ENCODE measurements around the gene PTPRD. TPM values are rescaled to one million over a fixed set of nuclear protein-coding genes. Genes with fewer than 3 reads are reported as not detected.

Gene PTPRD
- total RNA-seq, 1 donor from 2014 or later: 30.8 TPM

DNA sequence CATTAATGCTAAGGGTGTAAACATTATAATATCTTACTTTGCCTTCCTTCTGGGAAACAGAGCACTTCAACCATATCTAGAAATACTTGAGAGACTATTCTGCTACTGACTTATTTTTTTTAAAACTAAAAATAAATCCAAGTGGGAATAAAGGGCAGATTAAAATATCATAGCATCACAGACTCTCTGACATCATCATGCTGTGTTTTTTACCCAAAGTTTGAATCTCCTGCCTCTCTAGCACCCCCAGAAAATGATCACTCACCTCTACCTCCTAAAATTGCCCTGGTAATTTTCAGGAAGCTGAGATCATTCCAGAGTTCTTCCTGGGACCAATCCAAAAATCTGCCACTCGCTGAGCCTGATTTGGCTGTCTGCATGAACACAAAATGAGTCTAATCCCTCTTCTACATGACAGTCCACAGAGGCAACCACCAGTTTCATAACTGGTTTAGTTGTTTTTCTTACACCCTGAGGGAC lies 1999.4 kb downstream of the PTPRD start:
- DNase-seq (no peak), ATAC-seq (no peak)
- Histone ChIP-seq H3K4me1 (no peaks in the 10 kb centered on the region), H3K27me3 (no peaks in the 10 kb centered on the region), H3K9me3 (no peaks in the 10 kb centered on the region), H3K36me3 (no peaks in the 10 kb centered on the region), H3K27ac (no peak overlapping the region), H3K4me3 (no peak overlapping the region)
- intact Hi-C loops (cut with DNase I): no loop called here
- TF ChIP-seq CTCF (IDR thresholded peaks at IDR 0.05): no peak

GRCh38 chr9:8611153-8611552 lies 2001.6 kb downstream of the PTPRD start:
- no peaks in the 10 kb centered on the region for H3K36me3 ChIP-seq
- H3K27ac ChIP-seq: no peak overlapping the region
- H3K9me3 ChIP-seq: no peaks in the 10 kb centered on the region
- no peaks in the 10 kb centered on the region for H3K4me1 ChIP-seq
- H3K4me3 ChIP-seq: no peak overlapping the region
- no peaks in the 10 kb centered on the region for H3K27me3 ChIP-seq
- intact Hi-C loops (cut with DNase I): no loop called here
- DNase-seq (no peak), ATAC-seq (no peak)
- TF ChIP-seq CTCF (IDR thresholded peaks at IDR 0.05): no peak

DNA sequence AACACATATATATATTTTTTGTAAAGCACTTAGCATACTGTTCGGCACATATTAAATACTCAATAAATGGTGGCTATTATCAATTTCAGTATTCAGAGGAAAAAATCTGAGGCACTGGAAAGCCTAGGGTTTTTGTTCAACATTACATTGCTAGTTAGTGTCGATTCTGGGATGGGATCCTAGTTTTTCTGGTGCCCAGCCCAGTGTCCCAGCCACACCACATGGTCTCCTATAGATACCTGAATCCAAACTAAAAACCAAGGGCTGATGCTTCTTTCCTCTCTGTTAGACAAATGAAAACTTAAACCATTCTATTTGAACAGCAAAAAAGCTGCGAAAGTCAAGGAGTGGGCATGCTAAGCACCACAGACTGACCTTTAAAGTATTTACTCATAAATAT lies 2002.5 kb downstream of the PTPRD start:
- intact Hi-C loops (cut with DNase I): no loop called here
- Histone ChIP-seq H3K4me1 (no peaks in the 10 kb centered on the region), H3K27me3 (no peaks in the 10 kb centered on the region), H3K4me3 (no peak overlapping the region), H3K27ac (no peak overlapping the region), H3K9me3 (no peaks in the 10 kb centered on the region), H3K36me3 (no peaks in the 10 kb centered on the region)
- ATAC-seq: no peak
- no peak for TF ChIP-seq CTCF (IDR thresholded peaks at IDR 0.05)
- DNase-seq: no peak

- Histone ChIP-seq H3K4me1 (no peaks in the 10 kb centered on the region), H3K27me3 (no peaks in the 10 kb centered on the region), H3K36me3 (no peaks in the 10 kb centered on the region), H3K9me3 (no peaks in the 10 kb centered on the region), H3K4me3 (no peak overlapping the region), H3K27ac (no peak overlapping the region)
- DNase-seq (no peak), ATAC-seq (no peak)
- intact Hi-C loops (cut with DNase I): no loop called here
- TF ChIP-seq CTCF (IDR thresholded peaks at IDR 0.05): no peak
Measured at GRCh38 chr9:8605096-8605495, 2007.7 kb downstream of the PTPRD start.

DNA sequence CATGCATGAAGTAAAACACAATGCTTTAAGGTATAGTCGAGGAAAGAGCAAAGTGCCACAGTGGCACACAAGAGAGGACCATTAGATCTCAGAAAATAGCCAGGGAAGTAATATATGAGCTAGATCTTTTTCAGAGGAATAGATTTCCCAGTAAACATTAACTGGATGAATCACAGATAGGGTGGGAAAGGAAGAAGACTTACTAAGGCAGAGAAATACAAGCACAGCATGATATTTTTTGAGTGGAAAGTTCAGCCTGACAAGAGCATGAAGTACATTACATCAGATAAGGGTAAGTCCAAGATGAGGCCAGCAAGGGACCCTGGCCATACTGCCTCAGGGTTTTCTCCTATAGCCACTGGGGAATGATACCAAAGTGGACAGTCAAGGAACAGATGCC lies 2008.6 kb downstream of the PTPRD start:
- no peaks in the 10 kb centered on the region for H3K36me3 ChIP-seq
- intact Hi-C loops (cut with DNase I): no loop called here
- no peaks in the 10 kb centered on the region for H3K4me1 ChIP-seq
- no peak for DNase-seq
- no peaks in the 10 kb centered on the region for H3K9me3 ChIP-seq
- no peak overlapping the region for H3K27ac ChIP-seq
- ATAC-seq: no peak
- TF ChIP-seq CTCF (IDR thresholded peaks at IDR 0.05): no peak
- no peaks in the 10 kb centered on the region for H3K27me3 ChIP-seq
- H3K4me3 ChIP-seq: no peak overlapping the region
